OCI-LY3 (cell line): Measurements from ENCODE around the gene SLC38A1.

Experiments
- H2AFZ ChIP-seq: fragments of 200-600, 300-600 bp; shearing (Covaris generic); 2 replicates; pipeline ENCODE4 v1.6.0; 2014; ENCODE audit warnings: antibody characterized with exemption, low read depth, low read length
- H3K27ac ChIP-seq: fragments of 200-600, 300-600 bp; sonication (generic); 2 replicates; pipeline ENCODE4 v1.5.1; 2014; ENCODE audit warnings: mild to moderate bottlenecking, low read length, moderate library complexity, mixed read lengths
- H3K27me3 ChIP-seq: fragments of 200-600, 300-600 bp; sonication (generic); 2 replicates; pipeline ENCODE4 v1.6.1; 2014; ENCODE audit warnings: low read depth, low read length, mixed read lengths
- H3K36me3 ChIP-seq: fragments of 200-600, 300-600 bp; sonication (generic); replicated peaks from 2 replicates; pipeline ENCODE3; 2014; ENCODE audit warnings: low read depth, low read length, mixed read lengths
- H3K4me1 ChIP-seq: fragments of 300-600, 200-600 bp; sonication (generic); 2 replicates; pipeline ENCODE4 v1.6.1; 2014; ENCODE audit warnings: low read length, mixed read lengths
- H3K4me2 ChIP-seq: fragments of 200-600, 300-600 bp; sonication (generic); 2 replicates; pipeline ENCODE4 v1.6.1; 2014; ENCODE audit warnings: low read length, mixed read lengths
- H3K4me3 ChIP-seq: fragments of 300-600, 200-600 bp; sonication (generic); 2 replicates; pipeline ENCODE4 v1.5.1; 2014; ENCODE audit warnings: antibody characterized with exemption, mild to moderate bottlenecking, low read length, moderate library complexity
- H3K79me2 ChIP-seq: fragments of 300-600, 200-600 bp; shearing (Covaris generic); 2 replicates; pipeline ENCODE4 v1.6.1; 2014; ENCODE audit warnings: mild to moderate bottlenecking, low read length, mixed read lengths
- H3K9ac ChIP-seq: fragments of 300-600, 200-600 bp; shearing (Covaris generic); 2 replicates; pipeline ENCODE4 v1.6.0; 2014; ENCODE audit warnings: mild to moderate bottlenecking, low read length, moderate library complexity
- H3K9me3 ChIP-seq: fragments of 200-600, 300-600 bp; shearing (Covaris generic); 2 replicates; pipeline ENCODE4 v1.6.1; 2014; ENCODE audit warnings: low read length, mixed read lengths; ENCODE audit not compliant: insufficient read depth
- H4K20me1 ChIP-seq: fragments of 200-600, 300-600 bp; sonication (generic); 2 replicates; pipeline ENCODE4 v1.6.1; 2016; ENCODE audit warnings: low read length, mixed read lengths; ENCODE audit not compliant: insufficient read depth
- EZH2phosphoT487 ChIP-seq: fragments of 200-600 bp; shearing (Covaris generic); IDR thresholded peaks from 2 replicates; pipeline ENCODE4 v1.6.1; 2018; ENCODE audit warnings: antibody characterized with exemption, mixed run types, low read depth
- TF ChIP-seq, protein P1 (sequence below): fragments of 200-600, 300-600 bp; sonication (generic); IDR thresholded peaks from 2 replicates; pipeline ENCODE4 v1.5.1; 2014; ENCODE audit warnings: antibody characterized with exemption, low read length, low read depth

Gene SLC38A1

DNA sequence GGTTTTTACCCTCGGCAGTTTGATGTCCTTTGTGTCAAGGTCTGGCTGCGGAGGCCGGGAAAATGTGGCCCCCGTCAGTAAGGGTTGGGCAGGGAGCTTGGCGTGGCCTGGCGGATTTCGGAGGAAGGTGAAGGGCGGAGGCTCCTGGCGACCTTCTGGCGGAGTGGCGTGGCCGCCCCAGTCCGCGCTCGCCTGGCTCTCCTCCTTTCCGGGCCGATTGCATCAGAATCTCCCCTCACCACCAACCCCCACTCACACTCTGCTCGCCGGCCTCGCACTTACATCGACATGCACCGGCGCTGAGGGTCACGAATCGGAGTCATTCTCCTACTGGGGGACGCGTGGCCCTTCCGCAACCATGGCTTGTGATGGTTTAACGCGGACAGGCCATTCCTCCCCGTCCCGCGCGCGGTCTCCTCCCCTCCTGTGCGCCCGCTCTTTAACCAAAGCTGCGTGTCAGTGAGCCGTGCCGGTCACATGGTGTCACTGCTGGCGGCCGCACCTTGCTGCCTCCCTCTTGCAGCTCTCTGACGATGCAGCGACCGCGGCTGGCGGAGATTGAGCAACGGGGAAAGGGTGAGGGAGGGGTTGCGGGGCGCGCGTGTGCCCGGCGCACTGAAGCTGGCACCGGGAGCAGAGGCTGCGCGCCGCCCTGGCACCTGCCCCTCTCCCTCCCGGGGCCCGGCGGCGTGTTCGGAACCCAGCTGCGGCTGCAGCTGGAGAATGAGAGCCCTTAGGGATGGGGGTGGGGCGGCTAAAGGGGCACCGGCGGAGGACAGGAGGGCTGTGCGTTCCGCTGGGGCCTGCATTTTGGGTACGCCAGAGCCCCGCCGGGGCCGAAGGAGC, at the start of gene SLC38A1:
TSS of gene SLC38A1 (minus strand) at position 461 of the 846 bp plus-strand sequence. CDS start 29,243 bp downstream, outside the sequence.
- Histone ChIP-seq H3K4me3 (peak within 1 kb of the TSS; percentile 94), H3K4me1 (peaks cover 36% of the 10 kb centered on the region), H3K27me3 (no peaks in the 10 kb centered on the region), H3K27ac (peak within 1 kb of the TSS; percentile 83), H4K20me1 (peaks cover 29% of the 10 kb centered on the region), H3K4me2 (peak within 1 kb of the TSS; percentile 99), H2AFZ (peak within 1 kb of the TSS; percentile 58), H3K79me2 (peaks cover 79% of the 10 kb centered on the region), H3K9me3 (no peaks in the 10 kb centered on the region), H3K9ac (peak within 1 kb of the TSS; percentile 99), H3K36me3 (peaks cover 26% of the 10 kb centered on the region)
- no peak for TF ChIP-seq EZH2phosphoT487
- TF ChIP-seq, protein P1, sequence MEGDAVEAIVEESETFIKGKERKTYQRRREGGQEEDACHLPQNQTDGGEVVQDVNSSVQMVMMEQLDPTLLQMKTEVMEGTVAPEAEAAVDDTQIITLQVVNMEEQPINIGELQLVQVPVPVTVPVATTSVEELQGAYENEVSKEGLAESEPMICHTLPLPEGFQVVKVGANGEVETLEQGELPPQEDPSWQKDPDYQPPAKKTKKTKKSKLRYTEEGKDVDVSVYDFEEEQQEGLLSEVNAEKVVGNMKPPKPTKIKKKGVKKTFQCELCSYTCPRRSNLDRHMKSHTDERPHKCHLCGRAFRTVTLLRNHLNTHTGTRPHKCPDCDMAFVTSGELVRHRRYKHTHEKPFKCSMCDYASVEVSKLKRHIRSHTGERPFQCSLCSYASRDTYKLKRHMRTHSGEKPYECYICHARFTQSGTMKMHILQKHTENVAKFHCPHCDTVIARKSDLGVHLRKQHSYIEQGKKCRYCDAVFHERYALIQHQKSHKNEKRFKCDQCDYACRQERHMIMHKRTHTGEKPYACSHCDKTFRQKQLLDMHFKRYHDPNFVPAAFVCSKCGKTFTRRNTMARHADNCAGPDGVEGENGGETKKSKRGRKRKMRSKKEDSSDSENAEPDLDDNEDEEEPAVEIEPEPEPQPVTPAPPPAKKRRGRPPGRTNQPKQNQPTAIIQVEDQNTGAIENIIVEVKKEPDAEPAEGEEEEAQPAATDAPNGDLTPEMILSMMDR = no peak

DNA sequence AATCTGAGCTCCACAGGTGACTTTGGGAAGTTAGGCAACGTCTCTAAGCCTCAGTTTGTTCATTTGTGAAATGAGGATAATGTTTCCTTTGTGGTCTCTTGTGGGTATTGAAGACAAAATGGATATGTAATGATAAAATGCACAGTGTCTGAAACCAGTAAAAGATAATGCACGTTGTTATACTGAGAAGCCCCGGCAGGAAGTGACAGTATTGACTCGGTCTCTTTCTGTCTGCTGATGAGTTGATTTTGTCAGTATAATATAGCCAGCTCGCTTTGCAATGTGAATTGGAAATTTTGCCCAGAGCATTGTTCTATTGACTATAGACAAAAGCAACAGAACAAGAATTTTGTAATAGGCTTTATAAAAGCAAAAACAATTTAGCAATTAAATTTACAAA, 49.2 kb upstream of the SLC38A1 start:
- no peaks in the 10 kb centered on the region for H3K4me1 ChIP-seq
- TF ChIP-seq, protein P1 = no peak
- no peak for TF ChIP-seq EZH2phosphoT487
- H2AFZ ChIP-seq = no peak overlapping the region
- H4K20me1 ChIP-seq = no peaks in the 10 kb centered on the region
- no peaks in the 10 kb centered on the region for H3K9me3 ChIP-seq
- H3K9ac ChIP-seq = no peak overlapping the region
- H3K4me2 ChIP-seq = no peak overlapping the region
- H3K27me3 ChIP-seq = no peaks in the 10 kb centered on the region
- H3K27ac ChIP-seq = no peak overlapping the region
- H3K36me3 ChIP-seq = no peaks in the 10 kb centered on the region
- no peak overlapping the region for H3K4me3 ChIP-seq
- H3K79me2 ChIP-seq = no peaks in the 10 kb centered on the region

DNA sequence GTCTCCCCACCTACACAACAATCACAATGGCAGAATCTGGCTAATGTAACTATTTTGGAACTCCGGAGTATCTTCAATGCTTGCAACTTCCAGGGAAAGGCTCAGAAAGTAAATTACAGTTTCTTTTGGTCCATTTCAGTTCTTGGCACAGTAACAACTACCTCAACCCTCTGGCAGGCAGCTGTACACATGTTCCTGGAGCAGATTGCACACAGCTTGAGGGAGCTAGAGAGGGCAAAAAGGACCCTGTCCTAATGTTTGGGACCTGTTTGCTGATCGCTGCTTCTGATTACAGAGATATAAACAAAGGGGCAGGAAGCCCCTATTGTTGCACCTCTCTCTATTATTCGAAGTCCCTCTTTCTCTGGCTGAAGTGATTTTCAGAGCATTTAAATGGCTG, 35.2 kb upstream of the SLC38A1 start:
- Histone ChIP-seq H3K79me2 (no peaks in the 10 kb centered on the region), H3K4me3 (no peak overlapping the region), H3K4me2 (no peak overlapping the region), H2AFZ (no peak overlapping the region), H3K36me3 (no peaks in the 10 kb centered on the region), H3K4me1 (peaks cover 8% of the 10 kb centered on the region), H4K20me1 (no peaks in the 10 kb centered on the region), H3K27ac (no peak overlapping the region), H3K9me3 (peaks cover 4% of the 10 kb centered on the region; the same call in 1 of the 2 replicates), H3K27me3 (peaks cover 3% of the 10 kb centered on the region; the same call in 1 of the 2 replicates), H3K9ac (no peak overlapping the region)
- TF ChIP-seq, protein P1 = no peak
- TF ChIP-seq EZH2phosphoT487 = no peak

DNA sequence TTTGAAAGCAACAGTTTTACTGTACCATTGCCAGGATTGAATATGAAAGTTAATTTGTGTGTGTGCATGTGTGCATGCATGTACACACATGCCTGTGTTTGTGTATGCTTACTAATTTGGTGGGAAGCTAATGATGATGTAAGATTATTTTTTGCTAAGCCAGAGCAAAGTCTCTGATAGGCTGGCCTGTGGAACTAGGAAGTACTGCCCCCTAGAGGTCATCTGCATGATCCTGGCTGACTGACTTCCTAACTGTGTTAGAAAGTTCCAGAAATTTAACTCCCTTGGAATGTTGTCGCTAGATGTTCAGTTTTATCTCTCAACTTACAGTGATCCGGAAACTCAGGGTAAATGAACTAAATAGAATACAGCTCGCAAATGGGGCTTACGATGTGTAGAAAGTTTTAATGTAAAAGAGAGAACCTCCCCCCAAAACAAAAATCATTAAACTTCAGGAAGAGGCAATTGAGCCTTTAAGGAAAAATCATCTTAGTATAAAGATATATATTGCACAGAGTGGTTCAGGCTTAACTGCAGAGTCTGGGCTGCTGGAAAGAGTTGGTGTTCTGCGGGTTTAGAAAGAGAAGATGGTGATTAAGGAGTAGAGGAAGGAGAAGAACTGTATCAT, 34.3 kb upstream of the SLC38A1 start:
- H3K4me3 ChIP-seq = no peak overlapping the region
- no peak overlapping the region for H3K4me2 ChIP-seq
- H3K4me1 ChIP-seq = peaks cover 8% of the 10 kb centered on the region
- H3K79me2 ChIP-seq = no peaks in the 10 kb centered on the region
- no peak overlapping the region for H2AFZ ChIP-seq
- H3K9ac ChIP-seq = no peak overlapping the region
- no peak for TF ChIP-seq EZH2phosphoT487
- TF ChIP-seq, protein P1 = peak; percentile 78
- H3K27ac ChIP-seq = no peak overlapping the region
- H4K20me1 ChIP-seq = no peaks in the 10 kb centered on the region
- H3K9me3 ChIP-seq = peaks cover 4% of the 10 kb centered on the region; the same call in 1 of the 2 replicates
- no peaks in the 10 kb centered on the region for H3K36me3 ChIP-seq
- H3K27me3 ChIP-seq = peaks cover 3% of the 10 kb centered on the region; the same call in 1 of the 2 replicates
